CD4-positive, alpha-beta T cell treated with Interleukin-6 for 4 hours (primary cell): ENCODE measurements around the gene BSG.
A peak's percentile ranks its signal among the peaks of the same experiment; 100 is the strongest.

Source experiments
- DNase-seq: peaks from one replicate; pipeline ENCODE4 v3.0.0-alpha.2; 2020; ENCODE audit warnings: mixed read lengths

The BSG gene

DNA sequence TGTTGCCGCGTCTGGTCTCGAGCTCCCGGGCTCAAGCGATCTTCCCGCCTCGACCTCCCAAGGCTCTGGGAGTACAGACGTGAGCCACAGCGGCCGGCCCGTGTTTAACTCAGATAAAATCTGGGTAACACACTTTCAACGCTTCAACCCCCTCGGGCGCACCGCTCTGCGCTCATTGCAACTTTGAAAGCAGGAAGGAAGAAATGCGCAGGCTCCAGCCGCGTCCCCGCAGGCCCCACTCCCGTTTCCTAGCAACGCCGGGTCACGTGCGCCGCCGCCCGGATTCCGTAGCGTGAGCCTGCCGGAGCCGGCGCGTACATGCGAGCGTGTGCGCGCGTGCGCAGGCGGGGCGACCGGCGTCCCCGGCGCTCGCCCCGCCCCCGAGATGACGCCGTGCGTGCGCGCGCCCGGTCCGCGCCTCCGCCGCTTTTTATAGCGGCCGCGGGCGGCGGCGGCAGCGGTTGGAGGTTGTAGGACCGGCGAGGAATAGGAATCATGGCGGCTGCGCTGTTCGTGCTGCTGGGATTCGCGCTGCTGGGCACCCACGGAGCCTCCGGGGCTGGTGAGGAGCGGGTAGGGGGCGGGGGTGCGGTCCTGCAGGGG is at the start of gene BSG:
Gene BSG (plus strand): TSS at position 457 of the 603 bp plus-strand sequence. CDS start 39 bp downstream, at position 496.
- peak; percentile 98 for DNase-seq

DNA sequence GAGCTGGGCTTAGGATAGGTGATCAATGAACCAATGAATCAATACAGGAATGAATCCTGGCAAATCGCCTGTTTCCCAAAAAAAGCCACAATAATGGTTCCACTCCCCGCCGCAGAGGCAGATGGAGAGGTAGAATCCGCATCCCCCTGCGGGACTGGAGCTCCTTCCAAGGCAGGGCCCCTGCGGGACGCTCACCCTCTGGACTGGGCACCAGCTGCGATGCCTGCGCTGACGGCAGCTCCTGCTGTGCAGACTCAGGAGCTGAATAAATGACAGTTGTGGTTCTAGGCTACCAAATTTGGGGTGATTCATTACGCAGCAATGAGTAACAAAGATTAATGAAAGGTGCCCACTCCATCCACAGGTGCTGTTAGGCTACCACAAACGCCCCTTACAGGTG is 49.7 kb upstream of the BSG start:
- no peak for DNase-seq

DNA sequence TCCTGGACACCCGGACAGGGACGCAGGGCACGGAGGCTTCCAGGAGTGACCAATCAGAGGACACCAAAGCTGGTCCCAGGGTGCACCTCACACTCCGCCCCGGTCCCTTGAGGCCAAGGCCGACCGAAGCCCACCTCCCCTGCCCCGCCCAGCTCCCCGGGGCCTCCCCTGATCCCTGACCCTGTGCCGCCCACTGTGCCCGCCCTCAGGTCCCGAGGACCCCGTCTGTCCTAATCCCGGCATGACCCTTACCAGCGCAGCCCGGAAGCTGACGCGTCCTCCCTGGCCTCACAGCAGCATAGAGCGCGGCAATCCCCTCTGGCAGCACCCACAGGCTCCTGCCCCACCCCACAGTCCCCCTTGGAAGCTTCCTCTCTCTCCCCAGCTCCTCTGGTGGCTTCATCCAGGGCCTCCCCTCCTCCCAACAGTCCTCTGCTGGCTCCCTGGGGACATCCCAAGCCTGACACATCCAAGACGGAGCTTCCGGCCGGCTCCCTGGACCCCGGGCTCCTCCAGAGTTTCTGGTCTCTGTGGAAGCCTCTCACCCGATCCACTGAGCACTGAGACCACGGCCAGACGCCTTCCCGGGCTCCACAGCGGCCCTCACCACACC is 48.2 kb upstream of the BSG start:
- no peak for DNase-seq

DNA sequence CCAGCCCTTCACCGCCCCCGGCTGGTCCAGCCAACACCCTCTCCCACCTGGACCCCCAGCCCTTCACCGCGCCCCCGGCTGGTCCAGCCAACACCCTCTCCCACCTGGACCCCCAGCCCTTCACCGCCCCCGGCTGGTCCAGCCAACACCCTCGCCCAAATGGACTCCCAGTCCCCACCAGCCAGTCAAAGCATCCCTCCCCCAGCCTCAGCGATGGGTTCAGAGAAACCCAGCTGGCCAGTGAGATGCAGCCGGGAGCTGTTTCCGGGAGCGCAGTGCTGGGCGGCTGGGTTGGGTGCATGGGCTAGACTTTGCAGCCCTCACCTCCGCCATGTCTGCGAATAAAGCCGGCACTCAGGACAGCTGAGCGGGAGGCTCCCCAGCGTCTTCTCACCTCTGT is 47.4 kb upstream of the BSG start:
- no peak for DNase-seq

DNA sequence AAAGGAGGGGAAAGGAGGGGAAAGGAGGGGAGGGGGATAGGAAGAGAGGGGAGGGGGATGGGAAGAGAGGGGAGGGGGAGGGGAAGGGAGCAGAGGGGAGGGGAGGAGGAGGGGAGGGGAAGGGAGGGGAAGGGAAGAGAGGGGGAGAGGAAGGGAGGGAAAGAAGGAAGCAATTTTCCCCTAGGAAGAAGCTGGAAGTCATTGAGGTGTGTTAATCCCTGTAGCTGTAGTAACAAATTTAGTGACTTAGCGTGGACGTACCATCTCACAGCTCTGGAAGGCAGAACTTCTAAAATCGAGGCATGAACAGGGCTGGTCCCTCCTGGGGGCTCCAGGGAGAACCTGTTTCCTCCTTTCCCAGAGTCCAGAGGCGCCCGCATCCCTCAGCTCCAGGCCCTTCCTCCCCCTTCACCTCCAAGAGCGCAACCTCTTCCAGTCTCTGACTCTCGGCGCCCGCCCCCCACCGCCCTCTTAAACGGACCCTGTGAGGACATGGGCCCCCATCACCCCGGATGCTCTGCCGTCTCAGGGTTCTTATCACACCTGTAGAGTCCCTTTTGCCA is 46.5 kb upstream of the BSG start:
- no peak for DNase-seq

DNA sequence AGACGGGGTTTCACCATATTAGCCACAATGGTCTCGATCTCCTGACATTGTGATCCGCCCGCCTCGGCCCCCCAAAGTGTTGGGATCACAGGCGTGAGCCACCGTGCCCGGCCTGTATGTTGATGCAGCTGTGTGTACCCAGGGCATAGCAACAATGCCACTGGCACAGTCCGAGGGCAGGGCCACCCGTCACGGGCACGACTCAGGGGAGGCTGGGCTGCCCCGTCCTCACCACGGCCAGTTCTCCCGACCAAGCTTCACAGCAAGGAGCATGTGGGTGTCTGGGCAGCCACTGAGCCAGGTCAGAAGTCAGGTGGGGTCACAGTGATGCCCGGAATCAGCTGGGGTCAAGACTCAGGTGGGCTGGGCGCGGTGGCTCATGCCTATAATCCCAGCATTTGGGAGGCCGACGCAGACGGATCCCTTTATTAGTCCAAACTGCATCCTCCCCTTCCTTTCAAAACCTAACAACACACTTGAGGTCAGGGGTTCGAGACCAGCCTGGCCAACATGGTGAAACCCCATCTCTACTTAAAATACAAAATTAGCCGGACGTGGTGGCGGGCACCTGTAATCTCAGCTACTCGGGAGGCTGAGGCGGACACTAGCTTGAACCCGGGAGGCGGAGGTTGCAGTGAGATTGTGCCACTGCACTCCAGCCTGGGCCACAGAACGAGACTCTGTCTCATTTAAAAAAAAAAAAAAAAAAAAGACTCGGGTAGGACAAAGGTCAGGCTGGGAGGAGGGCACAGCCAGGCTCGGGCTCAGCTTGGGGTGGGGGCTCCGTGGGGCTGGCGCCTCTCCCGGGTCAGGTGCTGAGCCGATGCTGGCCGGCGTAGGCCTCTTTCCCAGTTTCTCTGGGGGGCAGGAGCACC is 42.0 kb upstream of the BSG start:
- no peak for DNase-seq

DNA sequence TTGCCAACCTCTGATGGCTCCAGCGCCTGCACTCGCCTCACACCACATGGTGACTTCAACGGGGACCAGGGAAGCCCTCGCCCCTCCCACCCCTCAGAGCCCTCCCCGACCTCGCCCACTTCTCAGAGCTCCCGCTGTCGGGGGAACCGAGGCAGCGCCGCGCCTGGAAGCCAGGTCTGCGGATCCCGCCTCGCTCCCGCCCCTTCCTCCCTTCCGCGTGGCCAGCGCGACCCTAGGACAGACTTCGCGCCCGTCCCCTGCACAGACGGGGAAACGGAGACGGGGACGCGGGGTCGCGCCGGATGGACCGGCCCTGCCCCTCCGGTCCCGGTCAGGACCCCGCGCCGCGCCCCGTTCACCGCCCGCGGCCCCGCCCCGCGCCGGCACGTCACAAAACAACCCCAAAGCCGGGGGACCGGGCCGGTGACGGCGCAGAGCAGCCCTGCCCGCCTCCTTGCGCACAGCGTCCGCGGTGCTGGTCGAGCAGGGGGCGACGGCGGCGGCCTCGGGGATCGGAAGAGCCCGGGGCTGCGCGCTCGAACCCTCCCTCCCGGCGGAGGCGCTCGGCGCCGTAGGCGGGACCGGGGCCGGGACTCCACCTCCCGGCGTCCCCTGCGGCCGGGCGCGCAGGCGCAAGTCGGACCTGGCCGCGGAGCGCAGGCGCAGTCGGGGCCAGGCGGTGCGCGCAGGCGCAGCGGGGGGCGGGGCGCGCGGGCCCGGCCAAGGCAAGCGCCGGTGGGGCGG is 41.2 kb upstream of the BSG start:
- DNase-seq: peak; percentile 88

DNA sequence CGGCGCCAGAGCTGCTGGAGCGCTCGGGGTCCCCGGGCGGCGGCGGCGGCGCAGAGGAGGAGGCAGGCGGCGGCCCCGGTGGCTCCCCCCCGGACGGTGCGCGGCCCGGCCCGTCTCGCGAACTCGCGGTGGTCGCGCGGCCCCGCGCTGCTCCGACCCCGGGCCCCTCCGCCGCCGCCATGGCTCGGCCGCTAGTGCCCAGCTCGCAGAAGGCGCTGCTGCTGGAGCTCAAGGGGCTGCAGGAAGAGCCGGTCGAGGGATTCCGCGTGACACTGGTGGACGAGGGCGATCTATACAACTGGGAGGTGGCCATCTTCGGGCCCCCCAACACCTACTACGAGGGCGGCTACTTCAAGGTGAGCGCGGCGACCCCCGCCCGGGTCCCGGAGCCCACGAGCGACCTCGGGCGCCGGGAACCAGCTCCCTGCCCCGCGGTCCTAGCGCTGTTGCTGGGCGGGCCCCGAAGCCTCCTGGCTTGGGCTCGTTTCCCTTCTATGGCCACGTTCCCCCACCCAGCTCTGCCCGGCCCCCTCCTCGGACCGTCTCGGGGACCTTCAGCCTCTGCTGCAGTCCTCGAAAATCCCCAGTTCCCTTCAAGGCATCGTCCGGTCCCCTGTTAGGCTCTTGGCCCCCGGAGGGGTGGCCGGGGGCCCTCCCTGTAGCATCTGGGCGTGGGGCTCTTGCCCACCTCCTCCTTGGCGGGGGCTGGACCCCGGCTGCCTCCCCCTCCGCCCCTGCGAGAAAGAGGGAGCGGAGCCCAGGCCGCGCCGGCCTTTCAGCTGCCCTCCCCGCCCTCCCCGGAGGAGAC is 40.4 kb upstream of the BSG start, which contains the start of gene CDC34:
Gene CDC34 (plus strand): TSS at position 8 of the 808 bp plus-strand sequence. CDS start 172 bp downstream, at position 180.
- no peak for DNase-seq

DNA sequence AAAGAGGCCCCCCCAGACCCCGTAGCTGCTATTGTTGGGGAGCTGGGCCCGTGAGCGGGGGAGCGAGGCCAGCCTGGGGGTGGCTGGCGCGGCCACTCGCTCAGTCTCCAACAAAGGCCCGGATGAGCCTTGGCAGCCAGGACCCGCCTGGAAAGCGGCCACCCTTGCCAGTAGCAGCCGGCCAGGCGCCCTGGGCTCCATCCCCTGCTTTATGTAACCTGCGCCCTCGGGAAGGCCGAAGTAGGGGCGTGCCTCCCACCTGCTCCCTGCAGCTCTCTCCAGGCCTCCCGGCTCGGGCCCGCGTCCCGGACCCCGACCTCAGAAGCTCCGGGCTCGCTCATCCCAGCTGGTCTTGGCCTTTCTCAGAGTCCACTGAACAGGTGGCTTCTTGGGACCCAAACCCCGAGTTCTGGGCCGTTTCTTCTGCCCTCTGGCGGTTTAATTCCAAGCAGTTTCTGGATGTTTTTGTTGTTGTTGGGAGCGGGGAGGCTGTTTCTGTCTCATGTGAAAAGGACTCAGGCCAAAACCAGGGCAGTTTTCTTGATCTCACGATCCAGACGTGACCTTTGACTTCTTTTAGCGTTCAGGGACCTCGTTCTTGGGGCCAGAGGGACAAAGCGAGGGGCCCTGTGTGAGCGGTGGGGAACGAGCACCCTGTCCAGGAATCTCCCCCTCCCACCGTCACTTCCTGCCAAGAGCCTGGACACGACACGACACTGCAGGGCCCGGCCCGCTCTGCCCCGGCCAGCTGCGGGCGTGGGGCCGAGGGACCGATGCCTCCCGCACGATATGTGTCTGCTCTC is 39.6 kb upstream of the BSG start:
- peak; percentile 50 for DNase-seq

DNA sequence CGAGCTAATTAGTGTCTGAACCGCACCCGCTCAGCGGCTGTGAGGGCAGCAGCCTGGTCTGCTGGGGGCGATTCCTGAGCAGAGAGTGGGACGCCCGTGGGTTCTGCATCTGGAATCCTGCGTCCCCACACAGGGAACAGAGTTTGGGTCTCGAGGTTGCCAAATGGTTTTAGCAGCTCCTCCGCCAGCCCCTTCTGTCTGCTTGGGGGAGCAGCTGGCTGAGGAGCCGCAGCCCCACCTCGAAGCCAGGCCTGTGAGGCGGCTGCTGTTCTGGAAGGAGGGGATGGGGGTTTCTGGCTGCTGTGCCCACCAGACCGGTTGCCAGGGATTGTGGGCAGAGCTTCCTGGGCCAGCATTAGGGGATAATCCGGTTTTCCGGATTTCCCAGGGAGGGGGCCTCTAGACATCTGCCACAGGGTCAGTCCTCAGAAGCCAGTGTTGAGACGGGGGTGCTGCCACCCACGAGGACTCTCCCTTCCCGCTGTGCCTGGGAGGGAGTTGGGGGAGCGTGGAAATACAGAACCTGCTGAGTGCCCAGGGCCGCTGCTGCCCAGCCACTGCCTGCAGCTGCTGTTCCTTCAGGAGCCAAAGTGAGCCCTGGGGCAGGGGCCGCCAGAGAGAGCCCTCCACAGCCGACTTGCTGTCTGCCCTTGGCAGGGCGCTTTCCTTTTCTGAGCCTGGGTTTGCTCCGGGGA is 38.9 kb upstream of the BSG start:
- DNase-seq: no peak

DNA sequence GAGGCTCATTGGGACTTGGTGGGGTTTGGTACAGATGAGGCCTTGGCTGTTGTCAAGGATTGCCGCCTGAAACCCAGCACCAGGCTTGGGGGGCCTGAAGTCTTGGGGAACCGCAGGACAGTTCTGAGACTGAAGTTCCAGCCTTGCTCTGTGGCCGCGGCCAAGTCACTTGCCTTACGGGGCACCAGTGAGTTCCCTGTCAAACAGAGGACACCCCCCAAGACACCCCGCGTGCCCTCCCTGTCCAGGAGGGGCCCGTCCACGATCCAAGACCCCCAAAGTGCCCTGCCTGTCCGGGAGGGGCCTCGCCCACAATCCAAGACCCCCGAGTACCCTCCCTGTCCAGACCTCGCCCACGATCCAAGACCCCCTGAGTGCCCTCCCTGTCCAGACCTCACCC is 38.3 kb upstream of the BSG start:
- no peak for DNase-seq

DNA sequence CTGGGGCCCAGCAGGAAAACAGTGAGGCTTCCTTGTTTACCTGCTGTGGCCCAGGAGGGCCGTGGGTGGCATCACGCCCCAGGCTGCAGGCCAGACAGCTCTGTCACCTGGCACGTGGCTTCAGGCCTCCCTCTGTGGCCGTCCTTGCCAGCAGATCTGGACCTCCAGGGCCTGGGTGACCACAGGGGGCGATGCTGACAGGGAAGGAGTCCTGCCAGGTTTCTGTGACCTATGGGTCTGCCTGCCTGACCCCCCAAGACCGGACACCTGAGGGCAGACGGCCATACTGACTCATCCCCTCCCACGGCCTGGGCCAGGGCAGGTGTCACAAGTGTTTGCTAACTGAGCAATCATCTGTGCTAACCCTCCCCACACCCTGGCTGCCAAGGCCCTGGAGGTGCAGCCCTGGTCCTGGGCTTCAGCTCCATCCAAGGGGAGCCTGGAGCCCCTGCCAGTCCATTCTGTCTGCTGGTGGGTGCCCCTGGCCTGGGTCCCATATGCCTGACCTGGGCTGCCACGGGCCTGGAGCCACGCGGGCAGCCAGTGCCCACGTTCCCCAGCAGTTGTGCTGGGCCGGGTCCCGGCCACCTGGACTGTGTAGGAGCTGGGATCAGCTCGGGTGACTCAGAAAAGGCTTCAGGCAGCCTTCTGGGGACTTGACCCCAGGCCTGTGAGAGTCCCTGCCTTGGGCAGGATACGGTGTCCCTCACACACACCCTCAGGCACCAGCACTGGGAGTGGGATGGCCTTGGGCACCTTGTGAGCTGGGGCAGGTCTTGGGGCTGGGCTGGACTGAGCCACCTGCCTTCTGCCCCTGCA is 37.2 kb upstream of the BSG start:
- no peak for DNase-seq

DNA sequence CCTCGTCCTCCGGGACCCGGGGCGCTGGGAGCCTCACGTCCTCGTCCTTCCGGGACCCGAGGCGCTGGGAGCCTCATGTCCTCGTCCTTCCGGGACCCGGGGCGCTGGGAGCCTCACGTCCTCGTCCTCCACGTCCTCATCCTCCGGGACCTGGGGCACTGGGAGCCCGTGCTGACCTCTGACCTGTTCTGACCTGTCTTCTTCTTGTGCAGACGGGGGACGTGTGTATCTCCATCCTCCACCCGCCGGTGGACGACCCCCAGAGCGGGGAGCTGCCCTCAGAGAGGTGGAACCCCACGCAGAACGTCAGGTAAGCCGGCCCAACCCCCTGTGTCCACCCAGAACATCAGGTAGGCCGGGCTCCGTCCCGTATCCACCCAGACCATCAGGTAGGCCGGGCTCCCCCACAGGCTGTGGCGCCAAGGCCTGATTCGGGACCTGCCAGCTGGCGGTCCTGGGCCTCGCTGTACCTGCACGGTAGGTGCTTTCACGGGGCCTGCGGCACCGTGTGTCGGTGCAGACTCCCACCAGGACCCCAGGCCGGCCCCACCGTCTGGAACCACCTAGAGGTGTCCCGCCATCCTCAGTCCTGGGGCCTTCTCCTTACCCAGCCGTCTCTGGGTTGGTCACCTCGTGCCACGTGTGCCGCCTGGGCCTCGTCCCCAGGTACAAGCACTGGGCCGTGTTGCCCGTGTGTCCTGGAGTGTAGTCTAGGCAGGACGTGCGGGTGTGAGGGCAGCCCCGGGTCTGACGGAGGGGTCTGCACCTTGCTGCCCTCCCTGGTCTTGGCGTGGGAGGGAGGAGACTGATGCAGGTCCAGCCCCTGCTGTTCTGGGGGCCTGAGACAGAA is 36.1 kb upstream of the BSG start:
- no peak for DNase-seq

DNA sequence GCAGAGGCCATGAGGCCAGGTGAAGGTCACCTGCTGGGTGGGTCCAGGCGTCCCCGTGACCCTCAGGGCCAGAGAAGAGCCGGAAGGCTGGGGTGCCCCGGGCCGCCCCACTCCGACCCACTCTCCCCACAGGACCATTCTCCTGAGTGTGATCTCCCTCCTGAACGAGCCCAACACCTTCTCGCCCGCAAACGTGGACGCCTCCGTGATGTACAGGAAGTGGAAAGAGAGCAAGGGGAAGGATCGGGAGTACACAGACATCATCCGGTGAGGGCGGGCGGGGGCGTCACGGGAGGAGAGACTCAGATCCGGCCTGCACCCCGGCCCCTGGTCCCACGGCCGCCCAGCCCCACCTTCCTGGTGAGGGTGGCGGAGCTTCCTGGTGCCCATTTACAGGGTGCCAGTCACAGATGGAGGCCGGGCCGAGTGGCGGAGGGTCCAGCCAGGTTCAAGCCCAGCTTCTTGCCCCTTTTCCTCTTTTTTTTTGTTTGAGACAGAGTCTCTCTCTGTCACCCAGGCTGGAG is 35.5 kb upstream of the BSG start:
- no peak for DNase-seq

DNA sequence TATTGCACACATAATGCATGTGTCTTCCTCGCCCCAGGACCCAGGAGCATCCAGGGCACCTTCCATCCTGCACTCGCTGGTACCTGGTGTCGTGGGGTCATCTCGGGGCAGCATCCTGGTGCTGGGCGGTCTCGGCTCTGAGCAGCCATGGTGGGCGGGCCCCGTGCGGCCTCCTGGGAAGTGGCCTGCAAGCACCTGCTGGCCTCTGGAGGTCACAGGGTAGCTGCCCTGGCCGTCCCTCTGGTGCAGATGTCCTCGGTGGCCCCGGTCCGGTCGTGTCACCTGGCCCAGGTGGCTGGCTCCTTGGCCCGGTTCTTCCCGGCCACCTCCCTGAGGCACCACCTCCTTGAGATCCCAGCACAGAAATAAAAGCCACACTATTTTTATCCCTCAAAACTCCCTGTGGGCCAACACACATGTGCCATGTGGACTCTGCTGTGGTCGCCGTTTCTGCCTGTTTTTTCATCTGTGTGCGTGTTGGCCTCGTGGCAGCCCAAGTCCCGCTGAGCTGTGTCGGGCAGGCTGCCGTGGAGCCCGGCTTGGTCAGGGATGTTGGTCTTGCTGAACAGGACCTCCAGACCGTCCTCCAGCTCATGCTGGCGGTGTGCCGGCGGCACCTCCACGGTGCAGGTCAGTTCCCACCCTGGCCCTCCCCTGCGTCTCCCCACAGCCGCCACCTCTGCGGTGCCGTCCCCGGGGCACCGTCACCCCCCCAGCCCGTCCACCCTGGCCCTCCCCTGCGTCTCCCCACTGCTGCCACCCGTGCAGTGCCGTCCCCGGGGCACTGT is 33.6 kb upstream of the BSG start:
- DNase-seq: no peak

DNA sequence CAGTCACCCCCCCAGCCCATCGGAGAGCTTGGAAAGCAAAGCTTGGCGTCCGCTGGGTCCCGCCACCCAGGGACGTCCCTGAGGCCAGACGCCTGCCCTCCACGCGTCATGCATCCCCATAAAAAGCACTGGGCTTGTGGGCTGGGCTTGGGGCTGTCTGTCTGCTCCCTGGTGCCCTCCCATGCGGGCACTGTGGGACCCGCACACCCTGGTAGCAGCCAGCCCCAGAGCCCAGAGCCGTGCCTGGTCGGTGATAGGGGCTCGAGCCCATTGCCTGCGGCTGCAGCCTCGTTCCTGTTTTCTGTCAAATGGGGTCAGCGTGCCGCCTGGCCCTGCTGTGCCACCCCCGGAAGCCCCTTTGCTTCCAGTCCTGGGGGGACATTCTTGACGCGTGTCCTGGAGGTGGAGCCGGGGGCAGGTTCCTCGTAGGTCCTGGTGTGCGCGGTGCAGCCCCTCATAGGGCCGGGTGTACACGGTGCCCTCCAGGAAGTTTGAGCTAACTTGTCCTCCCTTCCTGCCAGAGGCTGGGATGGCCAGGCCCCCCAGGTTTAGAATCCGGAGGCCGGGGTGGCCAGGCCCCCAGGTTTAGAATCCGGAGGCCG is 32.9 kb upstream of the BSG start:
- DNase-seq: no peak
